Ammon's horn (tissue), 1 donor: Measurements from ENCODE around the gene PPP1R15B.

Source experiments
- DNase-seq: peaks from one replicate; pipeline ENCODE4 v3.0.0-alpha.2; 2016; ENCODE audit warnings: low spot score

The PPP1R15B gene

DNA sequence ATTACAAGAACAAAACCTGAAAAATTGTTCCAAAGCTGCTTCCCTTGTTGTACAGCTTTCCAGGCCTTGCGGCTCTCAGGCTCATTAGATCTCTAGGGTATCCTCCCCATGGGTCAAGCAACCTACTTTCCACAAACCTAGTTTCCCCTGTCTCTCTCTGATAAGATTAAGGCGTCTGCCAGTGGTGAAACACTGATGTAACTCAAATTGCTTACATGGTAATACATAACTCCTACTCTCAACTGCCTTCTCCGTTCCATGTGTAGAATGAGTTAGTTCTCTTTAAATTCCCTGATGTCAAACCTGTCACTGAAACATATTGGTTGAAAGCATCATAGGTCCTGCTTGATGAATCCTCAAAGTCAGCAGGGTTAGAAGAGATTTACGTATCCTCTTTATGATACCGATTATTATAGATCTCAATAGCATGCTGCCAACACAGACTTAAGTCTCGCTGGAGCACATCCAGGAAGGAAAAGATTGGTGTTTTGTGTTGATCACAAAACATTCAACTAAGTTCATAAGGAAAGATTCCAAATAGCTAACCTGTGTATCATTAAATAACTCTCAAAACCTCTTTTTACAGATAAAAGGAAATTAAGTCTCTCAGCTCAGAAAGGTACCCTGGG, 10.6 kb downstream of the PPP1R15B start:
- no peak for DNase-seq

DNA sequence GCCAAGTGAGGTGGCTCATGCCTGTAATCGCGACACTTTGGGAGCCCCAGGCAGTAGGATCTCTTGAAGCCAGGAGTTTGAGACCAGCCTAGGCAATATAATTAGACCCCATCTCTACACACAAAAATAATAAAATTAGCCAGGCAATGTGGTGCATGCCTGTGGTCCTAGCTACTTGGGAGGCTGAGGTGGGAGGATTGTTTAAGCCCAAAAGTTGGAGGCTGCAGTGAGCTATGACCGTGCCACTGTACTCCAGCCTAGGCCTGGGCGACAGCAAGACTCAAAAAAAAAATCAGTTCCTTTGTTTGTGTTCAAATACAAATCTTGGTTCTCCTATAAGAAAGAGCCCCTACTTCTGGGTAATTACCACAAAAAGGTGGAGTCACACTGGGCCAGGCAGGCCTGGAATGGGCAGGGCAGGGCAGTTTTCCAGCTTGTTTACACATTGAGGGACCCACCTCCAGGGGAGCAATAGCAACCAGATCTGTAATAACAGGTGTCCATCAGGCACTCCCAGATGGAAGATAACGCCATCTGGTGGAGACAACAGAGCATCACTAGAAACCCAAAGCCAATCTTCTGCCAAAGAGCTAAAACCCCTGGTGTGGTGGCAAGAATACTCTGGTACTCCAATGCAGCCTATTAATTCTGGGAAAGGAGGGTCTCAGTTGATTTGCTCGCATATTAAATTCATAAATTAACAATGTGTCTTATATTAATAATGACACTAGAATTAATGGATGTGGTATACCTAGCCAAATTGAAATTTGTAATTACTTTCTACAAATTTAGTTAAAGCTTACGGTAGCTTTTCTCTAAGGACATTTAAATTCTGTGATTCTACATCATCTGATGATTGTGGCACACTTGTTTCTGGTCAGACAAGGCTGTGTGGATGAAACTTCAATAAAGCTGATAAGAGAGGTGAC, 13.2 kb downstream of the PPP1R15B start:
- DNase-seq, result peak; percentile 80

- DNase-seq, result no peak
Observed at GRCh38 chr1:204396015-204396583, 15.5 kb downstream of the PPP1R15B start.

DNA sequence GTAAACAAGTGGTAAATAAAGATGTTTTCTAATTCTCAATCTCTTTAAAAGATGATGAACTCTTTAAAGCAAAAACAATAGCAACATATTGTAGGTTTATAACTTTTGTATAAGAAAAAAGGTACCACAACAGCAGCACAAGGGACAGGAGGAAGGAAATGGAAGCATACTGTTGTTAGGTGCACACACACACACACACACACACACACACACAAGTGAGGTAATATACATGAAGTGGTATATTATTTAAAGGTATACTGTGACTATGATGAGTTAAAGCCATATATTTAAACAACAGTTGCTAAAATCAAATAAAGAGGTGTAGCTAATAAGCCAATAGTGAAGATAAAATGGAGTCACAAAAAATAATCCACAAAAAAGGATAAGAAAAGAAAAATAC, 20.0 kb downstream of the PPP1R15B start:
- DNase-seq, result no peak

DNA sequence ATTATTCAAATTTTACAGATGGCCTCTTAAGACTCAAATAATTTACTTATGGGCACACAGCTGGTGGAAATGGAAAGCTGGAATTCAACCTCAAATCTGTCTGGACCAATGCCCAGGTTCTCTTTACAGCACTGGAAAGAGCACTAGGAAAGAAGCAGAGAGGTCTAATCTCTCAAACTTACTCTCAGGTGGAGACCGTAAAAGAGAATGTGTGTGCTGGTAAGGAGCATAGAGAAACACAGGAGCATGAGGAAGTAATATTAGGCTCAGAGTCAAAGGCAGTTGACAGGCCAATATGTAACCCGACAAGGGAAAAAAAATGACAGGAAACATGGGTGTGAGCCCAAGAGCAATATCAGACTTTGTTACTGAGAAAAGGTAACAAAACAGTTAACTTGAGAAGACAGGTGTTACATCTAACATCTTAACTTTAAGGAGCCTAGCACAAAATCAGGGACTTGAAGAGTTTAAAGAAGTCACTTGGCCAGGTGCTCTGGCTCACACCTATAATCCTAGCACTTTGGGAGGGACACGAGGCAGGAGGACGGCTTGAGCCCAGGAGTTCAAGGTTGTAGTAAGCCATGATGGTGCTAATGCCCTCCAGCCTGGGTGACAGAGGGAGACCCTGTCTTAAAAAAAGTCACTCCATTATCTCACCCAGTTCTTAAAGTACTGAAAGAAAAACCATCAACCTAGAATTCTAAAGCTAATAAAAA, 20.7 kb downstream of the PPP1R15B start:
- DNase-seq, result no peak

GRCh38 chr1:204385727-204386126, 25.9 kb downstream of the PPP1R15B start:
- DNase-seq, result no peak

GRCh38 chr1:204384636-204385352, 26.8 kb downstream of the PPP1R15B start:
- peak; percentile 58 for DNase-seq

DNA sequence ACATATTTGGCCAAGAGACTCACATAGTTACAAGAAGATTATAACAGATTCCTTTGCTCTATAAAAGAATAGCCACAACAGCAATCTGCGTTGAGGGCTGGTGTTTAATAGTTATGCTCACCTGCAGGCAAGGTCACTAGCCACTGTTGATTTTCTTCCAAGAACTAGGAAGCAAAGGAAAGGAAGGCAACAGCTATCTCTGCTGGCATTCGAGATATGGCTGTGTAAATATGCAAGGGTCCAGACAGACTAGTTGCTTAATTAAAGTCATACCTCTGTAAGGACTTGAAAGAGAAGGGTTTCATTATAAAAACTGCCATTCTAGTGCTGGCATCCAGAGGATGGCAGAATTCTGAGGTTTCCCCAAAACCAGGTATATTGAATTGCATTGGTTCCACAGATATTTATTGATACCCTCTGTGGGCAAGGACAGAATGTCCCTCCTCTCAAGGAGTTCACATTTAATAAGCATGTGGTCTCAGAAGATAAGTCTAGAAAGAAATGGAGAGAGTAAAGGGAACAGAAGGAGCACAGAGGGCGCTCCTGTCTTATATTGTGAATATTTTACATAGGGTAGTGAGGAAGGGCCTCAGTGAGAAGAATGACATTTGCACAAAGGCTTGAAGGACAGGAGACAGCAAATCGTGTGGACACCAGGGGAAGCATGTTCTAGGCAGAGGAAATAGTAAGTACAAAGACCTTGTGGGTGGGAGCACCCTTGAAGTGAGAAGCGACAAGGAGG, 28.3 kb downstream of the PPP1R15B start:
- no peak for DNase-seq

GRCh38 chr1:204382714-204383083, 28.9 kb downstream of the PPP1R15B start:
- no peak for DNase-seq

DNA sequence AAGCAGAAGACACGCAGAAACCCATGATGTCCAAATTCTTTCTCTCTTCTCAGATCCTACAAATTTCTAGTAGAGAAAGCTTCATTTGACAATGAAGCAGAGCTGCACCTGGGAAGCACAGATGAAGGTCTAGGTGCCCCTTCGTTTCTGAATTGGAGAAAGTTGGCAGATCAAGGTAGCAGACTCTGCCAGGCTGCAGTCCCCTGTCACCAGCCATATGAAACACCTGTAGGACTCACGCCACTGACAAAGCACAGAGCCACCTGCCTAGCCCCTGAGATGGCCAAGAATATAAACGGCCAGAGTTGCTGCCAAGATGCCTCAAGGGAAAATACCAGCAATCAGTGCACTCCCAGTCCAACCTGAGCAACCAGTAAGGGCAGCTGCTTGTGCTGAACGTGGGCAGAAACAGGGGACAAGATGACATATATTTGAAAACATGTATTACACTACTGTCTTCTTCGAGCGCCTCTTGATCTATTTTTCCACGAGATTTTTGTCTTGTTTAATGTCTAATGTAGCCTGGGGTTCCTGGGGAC, 31.3 kb downstream of the PPP1R15B start:
- DNase-seq, result no peak

DNA sequence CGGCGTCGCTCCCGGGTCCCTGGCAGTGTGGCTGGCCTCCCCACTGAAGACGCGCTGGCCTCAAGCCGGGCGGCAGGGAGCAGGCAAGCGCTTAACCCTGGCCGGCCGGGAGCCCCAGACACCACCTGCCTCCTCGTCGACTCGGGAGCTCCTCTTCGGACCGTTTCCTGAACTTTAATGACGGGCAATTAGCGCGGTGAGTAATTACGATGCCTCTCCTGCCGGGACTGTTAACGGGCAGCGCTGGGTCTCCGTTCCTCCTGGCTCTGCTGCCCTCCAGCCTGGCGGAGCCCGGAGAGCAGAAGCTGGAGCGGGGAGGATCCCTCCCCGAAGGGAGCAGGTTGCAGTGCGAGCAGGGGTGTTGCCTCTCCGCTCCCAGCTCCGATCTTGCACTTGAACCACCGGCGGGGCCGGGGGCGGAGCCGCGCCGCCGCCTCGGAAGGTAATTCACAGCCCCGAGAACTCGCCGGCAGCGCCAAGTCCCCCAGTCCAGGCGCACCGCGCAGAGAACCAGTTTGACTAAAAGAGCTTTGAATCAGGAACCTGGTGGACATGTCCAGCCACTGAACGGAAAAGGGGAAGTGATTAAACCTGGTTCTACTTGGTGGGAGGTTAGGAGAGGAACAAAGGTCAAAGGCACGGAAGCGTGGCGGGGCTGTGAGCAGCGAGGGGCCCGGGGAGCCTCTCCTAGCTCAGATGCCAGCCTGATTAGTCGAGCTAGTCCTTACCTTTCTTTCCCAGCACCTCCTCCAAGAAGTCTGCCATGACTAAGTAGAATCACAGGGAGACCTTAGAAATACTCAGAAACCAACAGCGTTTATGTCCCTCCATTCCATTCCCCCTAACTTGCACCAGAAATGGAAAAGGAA, 33.6 kb downstream of the PPP1R15B start:
- no peak for DNase-seq

DNA sequence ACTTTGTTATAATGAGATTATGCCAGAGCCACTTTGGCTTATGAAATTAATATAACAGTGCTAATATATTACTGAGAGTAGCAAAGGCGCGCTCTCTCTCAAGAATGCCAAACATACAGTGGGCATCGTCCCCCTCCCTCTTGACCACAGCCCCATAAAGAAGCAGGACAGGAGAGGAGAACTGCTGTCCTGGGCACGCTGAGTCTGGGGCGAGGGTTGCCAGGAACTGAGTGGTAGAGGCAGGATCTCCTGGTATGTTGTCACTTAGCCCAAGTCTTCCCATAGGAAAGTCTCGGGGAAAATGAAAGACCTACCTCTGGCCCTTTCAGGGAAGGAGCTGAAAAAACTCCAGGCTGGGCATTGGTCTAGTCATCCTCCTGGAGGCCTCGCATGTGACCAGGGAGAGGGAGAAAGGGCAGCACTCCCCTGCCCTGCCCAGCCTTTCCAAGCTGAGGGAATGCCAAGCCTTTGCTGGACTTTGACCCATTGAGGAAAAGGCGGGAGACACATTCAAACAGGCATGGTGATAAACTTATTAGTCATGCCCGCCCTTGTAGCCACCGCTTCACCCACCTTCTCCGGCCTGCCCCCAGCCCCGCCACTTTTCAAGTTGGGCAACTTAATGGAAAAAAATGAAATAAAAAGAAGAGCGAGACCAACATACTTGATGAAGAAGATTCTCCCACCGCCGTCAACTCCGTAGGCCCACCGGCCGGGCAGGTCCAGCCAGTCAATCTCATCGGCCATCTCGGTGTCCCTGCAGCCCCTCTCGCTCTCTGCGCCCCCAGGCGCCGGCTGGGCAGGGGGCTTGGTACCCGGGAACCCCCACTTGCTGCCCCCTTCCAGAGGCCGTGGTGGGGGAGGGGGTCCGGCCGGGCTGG, 34.5 kb downstream of the PPP1R15B start:
- no peak for DNase-seq

DNA sequence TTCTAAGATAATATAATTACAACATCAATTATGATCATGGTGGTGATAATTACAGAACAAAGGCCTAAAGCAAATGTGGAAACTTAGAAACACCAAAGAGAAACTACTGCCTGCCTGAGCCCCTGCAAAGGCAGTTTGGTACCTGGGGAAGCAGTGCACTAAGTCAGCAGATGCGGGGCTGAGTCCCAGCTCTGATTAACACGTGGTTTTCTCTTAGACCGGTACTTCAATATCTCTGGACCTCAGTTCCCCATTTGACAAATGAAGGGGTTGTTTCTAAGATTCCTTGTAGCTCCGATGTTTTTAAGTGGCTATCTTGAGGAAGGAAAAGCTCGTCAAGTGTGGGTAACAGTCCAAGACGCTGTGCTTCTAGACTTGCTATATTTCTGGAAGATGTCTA, 35.2 kb downstream of the PPP1R15B start:
- no peak for DNase-seq

- no peak for DNase-seq
Observed at GRCh38 chr1:204373911-204374310, 37.7 kb downstream of the PPP1R15B start.

- DNase-seq, result no peak
Observed at GRCh38 chr1:204370176-204370575, 41.4 kb downstream of the PPP1R15B start.

DNA sequence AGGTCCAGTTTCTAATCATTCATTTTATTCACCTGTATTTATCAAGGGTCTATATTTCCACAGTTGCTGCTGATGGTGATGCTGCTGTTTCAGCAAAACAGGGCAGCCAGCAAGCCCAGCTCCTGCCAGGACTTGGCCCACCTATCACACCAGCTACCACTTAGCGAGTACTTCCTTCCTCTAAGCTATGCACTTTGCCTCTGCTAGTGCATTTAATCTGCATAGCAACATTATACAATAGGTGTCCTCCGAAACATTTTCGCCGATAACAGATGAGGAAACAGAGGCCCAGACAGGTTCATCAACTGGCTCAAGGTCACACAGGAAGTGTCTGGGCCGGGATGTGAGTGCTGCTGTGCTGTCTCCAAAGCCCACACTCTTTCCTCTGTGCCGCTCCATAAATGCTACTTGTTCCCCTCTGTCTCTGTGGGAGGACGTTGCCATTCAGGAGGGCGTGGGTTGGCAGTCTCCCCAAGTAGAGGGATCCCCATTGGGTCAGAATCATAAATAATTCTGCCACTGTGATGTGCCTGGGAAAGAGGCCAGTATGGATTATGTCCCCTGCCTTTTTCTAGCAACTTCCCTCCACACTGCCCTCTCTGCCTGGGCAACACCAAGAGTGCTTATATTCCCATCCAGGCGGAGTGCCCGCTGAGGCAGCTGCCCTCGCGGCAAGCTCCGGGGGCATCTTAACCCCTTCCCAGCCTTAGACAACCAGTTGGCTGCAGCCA, 42.5 kb downstream of the PPP1R15B start:
- peak; percentile 82 for DNase-seq

GRCh38 chr1:204367956-204368355, 43.7 kb downstream of the PPP1R15B start:
- DNase-seq, result no peak
